OCI-LY1 (cell line): ENCODE measurements around the gene DLGAP4.

Experiments
- CTCF ChIP-seq: fragments of 200-600 bp; sonication (generic), shearing (Covaris generic); IDR thresholded peaks from 2 replicates; pipeline ENCODE4 v1.5.1; 2017; ENCODE audit warnings: mild to moderate bottlenecking, antibody characterized with exemption, low read length, moderate library complexity, mixed read lengths
- EZH2 ChIP-seq: fragments of 200-600 bp; sonication (generic), shearing (Covaris generic); IDR thresholded peaks from 2 replicates; pipeline ENCODE4 v1.8.0; 2017; ENCODE audit warnings: borderline replicate concordance, mixed run types, mild to moderate bottlenecking, antibody characterized with exemption, low read length, moderate library complexity, mixed read lengths

- TF ChIP-seq CTCF = no peak
- TF ChIP-seq EZH2 = no peak
Measured at GRCh38 chr20:36555248-36555647, 249.1 kb downstream of the DLGAP4 start.
